ENCODE results near the gene COL16A1. TPM values are rescaled to one million over a fixed set of nuclear protein-coding genes. Genes with fewer than 3 reads are reported as not detected.

COL16A1 gene
- total RNA-seq, 1 donor from 2014 or later: 0.22 TPM

GRCh38 chr1:31697369-31697984, 6.3 kb downstream of the COL16A1 start:
- Mint-ChIP-seq H3K27me3 (ENCODE audit: insufficient read depth, low read depth) (peaks cover 11% of the 10 kb centered on the region), H3K36me3 (no peaks in the 10 kb centered on the region), H3K9me3 (no peaks in the 10 kb centered on the region), H3K27ac (peak overlapping the region; percentile 1), H3K4me3 (no peak overlapping the region), H3K4me1 (peaks cover 32% of the 10 kb centered on the region)
- DNase-seq (ENCODE audit: low spot score): no peak
- no peaks in the 10 kb centered on the region for H3K79me2 ChIP-seq (ENCODE audit: low read depth)
- no peak overlapping the region for H2AFZ ChIP-seq (replicated peaks)
- H3K36me3 ChIP-seq: no peaks in the 10 kb centered on the region
- no peaks in the 10 kb centered on the region for H4K20me1 ChIP-seq (ENCODE audit: low read depth)
- no peak overlapping the region for H3K27ac ChIP-seq
- H3K9ac ChIP-seq: no peak overlapping the region
- no peaks in the 10 kb centered on the region for H3F3A ChIP-seq (ENCODE audit: low read depth)
- no peak for TF ChIP-seq EZH2 (IDR thresholded peaks at IDR 0.05)
- no peak for TF ChIP-seq CTCF (IDR thresholded peaks at IDR 0.05)
- TF ChIP-seq EZH2phosphoT487 (IDR thresholded peaks at IDR 0.05): no peak
- no peaks in the 10 kb centered on the region for H3K4me1 ChIP-seq
- H3K9me3 ChIP-seq (ENCODE audit: low read depth): no peaks in the 10 kb centered on the region
- no peak overlapping the region for H3K4me2 ChIP-seq
- H3K4me3 ChIP-seq: no peak overlapping the region
- no peaks in the 10 kb centered on the region for H3K27me3 ChIP-seq

- H3K4me2 ChIP-seq: no peak overlapping the region
- TF ChIP-seq EZH2phosphoT487 (IDR thresholded peaks at IDR 0.05) (no peak), CTCF (IDR thresholded peaks at IDR 0.05) (no peak), EZH2 (IDR thresholded peaks at IDR 0.05) (no peak)
- no peaks in the 10 kb centered on the region for H3K9me3 ChIP-seq (ENCODE audit: low read depth)
- no peak overlapping the region for H3K27ac ChIP-seq
- Mint-ChIP-seq H3K27ac (no peak overlapping the region), H3K36me3 (no peaks in the 10 kb centered on the region), H3K9me3 (no peaks in the 10 kb centered on the region), H3K4me1 (peaks cover 32% of the 10 kb centered on the region), H3K27me3 (ENCODE audit: insufficient read depth, low read depth) (peaks cover 11% of the 10 kb centered on the region), H3K4me3 (no peak overlapping the region)
- DNase-seq (ENCODE audit: low spot score): no peak
- H3K27me3 ChIP-seq: no peaks in the 10 kb centered on the region
- no peak overlapping the region for H3K9ac ChIP-seq
- H3K79me2 ChIP-seq (ENCODE audit: low read depth): no peaks in the 10 kb centered on the region
- no peak overlapping the region for H2AFZ ChIP-seq (replicated peaks)
- no peak overlapping the region for H3K4me3 ChIP-seq
- H3K36me3 ChIP-seq: no peaks in the 10 kb centered on the region
- no peaks in the 10 kb centered on the region for H3K4me1 ChIP-seq
- H4K20me1 ChIP-seq (ENCODE audit: low read depth): no peaks in the 10 kb centered on the region
- H3F3A ChIP-seq (ENCODE audit: low read depth): no peaks in the 10 kb centered on the region
Observed at GRCh38 chr1:31696242-31696641, 7.6 kb downstream of the COL16A1 start.

- peaks cover 27% of the 10 kb centered on the region for H3K4me1 Mint-ChIP-seq
- no peaks in the 10 kb centered on the region for H4K20me1 ChIP-seq (ENCODE audit: low read depth)
- H3K36me3 ChIP-seq: no peaks in the 10 kb centered on the region
- no peaks in the 10 kb centered on the region for H3K9me3 Mint-ChIP-seq
- no peak for TF ChIP-seq EZH2phosphoT487 (IDR thresholded peaks at IDR 0.05)
- no peak for TF ChIP-seq EZH2 (IDR thresholded peaks at IDR 0.05)
- no peak for TF ChIP-seq CTCF (IDR thresholded peaks at IDR 0.05)
- no peaks in the 10 kb centered on the region for H3F3A ChIP-seq (ENCODE audit: low read depth)
- H3K4me1 ChIP-seq: no peaks in the 10 kb centered on the region
- H3K4me3 ChIP-seq: no peak overlapping the region
- H3K27me3 ChIP-seq: no peaks in the 10 kb centered on the region
- H3K4me3 Mint-ChIP-seq: no peak overlapping the region
- no peak overlapping the region for H2AFZ ChIP-seq (replicated peaks)
- no peak overlapping the region for H3K4me2 ChIP-seq
- H3K9me3 ChIP-seq (ENCODE audit: low read depth): no peaks in the 10 kb centered on the region
- H3K79me2 ChIP-seq (ENCODE audit: low read depth): no peaks in the 10 kb centered on the region
- H3K27me3 Mint-ChIP-seq (ENCODE audit: insufficient read depth, low read depth): peaks cover 11% of the 10 kb centered on the region
- H3K27ac ChIP-seq: no peak overlapping the region
- DNase-seq (ENCODE audit: low spot score): no peak
- no peak overlapping the region for H3K27ac Mint-ChIP-seq
- no peaks in the 10 kb centered on the region for H3K36me3 Mint-ChIP-seq
- H3K9ac ChIP-seq: no peak overlapping the region
Observed at GRCh38 chr1:31695327-31695726, 8.5 kb downstream of the COL16A1 start.
